K562 (cell line): ENCODE results near the gene PRRC2B. TPM values are rescaled to one million over a fixed set of nuclear protein-coding genes. Genes with fewer than 3 reads are reported as not detected.

Experiments used
- ATAC-seq: fragments of 200-7000 bp; cut with Tn5 transposase; 3 replicates; pipeline ENCODE4 v1.9.1; 2020; ENCODE audit warnings: moderate library complexity
- BruUV-seq: library from RNA; stranded (reverse); fragments of 400-500 nt; replicated peaks from 2 replicates; lab custom pipeline; 2021; lab: Mats Ljungman, UMichigan
- CTCF ChIA-PET: fragments of 300-600 bp; formaldehyde crosslinking; extraction: SDS; loops from one replicate; lab custom pipeline; 2021; ENCODE audit warnings: low intra/inter-chr PET ratio; lab: Yijun Ruan, JAX
- POLR2A ChIA-PET: fragments of 300-600, 350-650 bp; sonication (Branson Sonifier 250); formaldehyde crosslinking; extraction: SDS; loops from one replicate; lab custom pipeline; 2021; ENCODE audit warnings: antibody characterized with exemption, inconsistent platforms; lab: Yijun Ruan, JAX
- DNase-seq, 4 experiments: peaks; one replicate each; pipeline versions ENCODE4 v3.0.0 to v3.0.0-alpha.2; 2011 to 2018; ENCODE audit warnings: low spot score in 3 of 4, mixed read lengths in 3 of 4; ENCODE audit errors: extremely low read depth in 1 of 4
- FAIRE-seq: peaks from 2 replicates; lab custom pipeline; 2011; peaks lifted over from hg19 to GRCh38; lab: Jason Lieb, UNC
- H2AFZ ChIP-seq: 2 replicates; pipeline ENCODE4 v1.6.0; 2011; ENCODE audit warnings: low read depth, low read length, control low read depth, inconsistent platforms
- H3K27ac ChIP-seq: fragments of 200-600 bp; 3 replicates; pipeline ENCODE4 v1.8.0; 2011; ENCODE audit warnings: low read depth, mild to moderate bottlenecking, control low read depth, inconsistent platforms, low read length, moderate library complexity, mixed read lengths; ENCODE audit errors: extremely low read depth
- H3K27me3 ChIP-seq, 2 experiments: fragments of 300-600 bp in 1 of 2; 2 replicates in 1 of 2; 3 replicates in 1 of 2; pipeline versions ENCODE4 v1.6.0 to v1.8.0; 2011; ENCODE audit warnings: inconsistent platforms in 2 of 2, low read length in 2 of 2, mild to moderate bottlenecking in 1 of 2, mixed read lengths in 1 of 2, moderate library complexity in 1 of 2; ENCODE audit not compliant: control insufficient read depth in 2 of 2, insufficient read depth in 2 of 2
- H3K36me3 ChIP-seq: fragments of 300-600 bp; 3 replicates; pipeline ENCODE4 v1.8.0; 2011; ENCODE audit warnings: mild to moderate bottlenecking, low read length, inconsistent platforms; ENCODE audit not compliant: control insufficient read depth, insufficient read depth
- H3K4me1 ChIP-seq, 2 experiments: fragments of 200-600 bp in 1 of 2; replicated peaks in 1 of 2; 2 replicates in 1 of 2; 3 replicates in 1 of 2; pipeline versions ENCODE4 v1.5.1 to v1.8.0; 2011; ENCODE audit warnings: inconsistent platforms in 2 of 2, low read length in 2 of 2, mild to moderate bottlenecking in 1 of 2, mixed read lengths in 1 of 2, moderate library complexity in 1 of 2; ENCODE audit not compliant: control insufficient read depth in 2 of 2, insufficient read depth in 2 of 2
- H3K4me2 ChIP-seq: 2 replicates; pipeline ENCODE4 v1.6.1; 2011; ENCODE audit warnings: low read length, control low read depth, inconsistent platforms, mixed read lengths; ENCODE audit not compliant: insufficient read depth
- H3K4me3 ChIP-seq: fragments of 200-600 bp; sonication (generic), shearing (Covaris generic); 2 replicates; pipeline ENCODE4 v1.5.1; 2016; ENCODE audit warnings: control low read depth, inconsistent platforms
- H3K79me2 ChIP-seq: fragments of 200-600 bp; 3 replicates; pipeline ENCODE4 v1.8.0; 2011; ENCODE audit warnings: low read length, inconsistent platforms; ENCODE audit not compliant: control insufficient read depth, insufficient read depth
- H3K9ac ChIP-seq, 2 experiments: 2 replicates each; pipeline versions ENCODE4 v1.6.0 to v1.6.1; 2011; ENCODE audit warnings: low read depth in 2 of 2, low read length in 2 of 2, control low read depth in 1 of 2, inconsistent platforms in 1 of 2, mild to moderate bottlenecking in 1 of 2, mixed read lengths in 1 of 2; ENCODE audit not compliant: insufficient read depth in 1 of 2
- H3K9me1 ChIP-seq: one replicate; pipeline ENCODE4 v1.6.0; 2011; ENCODE audit warnings: inconsistent platforms, mild to moderate bottlenecking, low read length, moderate library complexity; ENCODE audit not compliant: control insufficient read depth, insufficient read depth
- H3K9me3 ChIP-seq: replicated peaks from 2 replicates; pipeline ENCODE4 v1.5.1; 2011; ENCODE audit warnings: low read depth, low read length, inconsistent platforms; ENCODE audit not compliant: control insufficient read depth, insufficient read depth
- H4K20me1 ChIP-seq: replicated peaks from 2 replicates; pipeline ENCODE4 v1.6.1; 2011; ENCODE audit warnings: low read length, inconsistent platforms, mixed read lengths; ENCODE audit not compliant: control insufficient read depth, insufficient read depth
- CHD4 ChIP-seq: fragments of 200-600 bp; sonication (generic); IDR thresholded peaks from 3 replicates; pipeline ENCODE4 v1.6.1; 2012; ENCODE audit warnings: low read depth, mild to moderate bottlenecking, mixed read lengths, low read length, inconsistent platforms; ENCODE audit not compliant: insufficient read depth, insufficient replicate concordance, poor library complexity, severe bottlenecking
- CSDE1 ChIP-seq, 2 experiments: fragments of 450-650 bp; IDR thresholded peaks; 2 replicates each; pipeline ENCODE4 v1.6.1; 2016; ENCODE audit warnings: mild to moderate bottlenecking in 1 of 2
- HLTF ChIP-seq: fragments of 450-650 bp; IDR thresholded peaks from 2 replicates; pipeline ENCODE4 v1.6.1; 2016
- NFE2L1 ChIP-seq: fragments of 450-650 bp; IDR thresholded peaks from 2 replicates; pipeline ENCODE4 v1.6.1; 2016; ENCODE audit warnings: missing genetic modification characterization, low read depth, mild to moderate bottlenecking, missing compliant biosample characterization, moderate library complexity, borderline replicate concordance
- PML ChIP-seq: IDR thresholded peaks from 2 replicates; pipeline ENCODE4 v1.6.1; 2012; ENCODE audit warnings: low read length, inconsistent platforms
- POU5F1 ChIP-seq: fragments of 150-350 bp; IDR thresholded peaks from 2 replicates; pipeline ENCODE4 v1.6.1; 2014; ENCODE audit warnings: borderline replicate concordance, low read length, low read depth, mild to moderate bottlenecking; ENCODE audit not compliant: partially characterized antibody
- RBM39 ChIP-seq: fragments of 200-400 bp; formaldehyde crosslinking; optimal IDR thresholded peaks from 2 replicates; pipeline ENCODE3; 2018; ENCODE audit warnings: low read depth, low read length
- SPI1 ChIP-seq: IDR thresholded peaks from 2 replicates; pipeline ENCODE4 v1.6.1; 2011; ENCODE audit warnings: low read depth, low read length, control low read depth, borderline replicate concordance
- TCFL5 ChIP-seq: fragments of 250-450 bp; sonication (Bioruptor Pico); conservative IDR thresholded peaks from 2 replicates; pipeline ENCODE4 v1.6.1; 2021; ENCODE audit warnings: mild to moderate bottlenecking, moderate library complexity, matching md5 sums
- ZNF165 ChIP-seq: fragments of 250-450 bp; sonication (Bioruptor Pico); IDR thresholded peaks from 2 replicates; pipeline ENCODE4 v1.4.0; 2020; ENCODE audit warnings: borderline replicate concordance
- ZNF354B ChIP-seq: fragments of 250-450 bp; sonication (Bioruptor Pico); IDR thresholded peaks from 2 replicates; pipeline ENCODE4 v1.4.0; 2020
- ZNF830 ChIP-seq: fragments of 250-450 bp; sonication (Bioruptor Pico); IDR thresholded peaks from 2 replicates; pipeline ENCODE4 v1.5.0; 2021; ENCODE audit warnings: mild to moderate bottlenecking
- WGBS: fragments of 100-300 bp; shearing (Covaris generic); methylation state at CpG from one replicate; pipeline ENCODE4 v1.1.6; 2016; ENCODE audit warnings: low coverage, mixed read lengths; ENCODE audit not compliant: insufficient coverage; ENCODE audit errors: missing lambda C conversion rate; 5-methylcytosine and 5-hydroxymethylcytosine counted together
- in situ Hi-C: fragments of 300-500 bp; cut with MboI; formaldehyde crosslinking; loops from 4 replicates; pipeline ENCODE4 v1.15.0; 2018; ENCODE audit warnings: inconsistent platforms, mixed read lengths
- intact Hi-C: fragments of 100-400 bp; cut with micrococcal nuclease; formaldehyde crosslinking; loops from 2 replicates; pipeline ENCODE4 v1.14.2; 2022
- polyA plus RNA-seq, 8 experiments: library from polyadenylated mRNA; depleted of rRNA in 4 of 8; stranded (reverse) in 5 of 8; unstranded in 3 of 8; fragments of >200 nt; fragmentation: Nextera tagmentation in 2 of 8; fragmentation: Illumina TruSeq in 1 of 8; extraction: Ambion mirVana in 2 of 8; extraction: Trizol in 1 of 8; gene quantifications; 2 replicates each; pipeline versions ENCODE4 v1.2.1 to v1.2.3, GENCODE V29; 2011 to 2014; ENCODE audit warnings: inconsistent platforms in 1 of 8, missing spikeins in 1 of 8
- total RNA-seq, 7 experiments: library from RNA; depleted of rRNA in 6 of 7; stranded (reverse); fragments of >200 nt in 6 of 7; fragmentation: Illumina TruSeq in 2 of 7; extraction: Trizol in 2 of 7; gene quantifications; 2 replicates each; pipeline versions ENCODE4 v1.2.1 to v1.2.3, GENCODE V29; 2011 to 2021; ENCODE audit warnings: low replicate concordance in 1 of 7
- TF ChIP-seq, protein P1 (sequence below): sonication (generic); formaldehyde crosslinking; IDR thresholded peaks from 2 replicates; pipeline ENCODE4 v1.4.0; 2020; ENCODE audit warnings: mild to moderate bottlenecking, missing genetic modification reagents
- TF ChIP-seq, protein P2 (sequence below): fragments of 450-650 bp; formaldehyde crosslinking; IDR thresholded peaks from 2 replicates; pipeline ENCODE4 v1.4.0; 2022; ENCODE audit warnings: missing genetic modification characterization
- TF ChIP-seq, protein P3 (sequence below): IDR thresholded peaks from 2 replicates; pipeline ENCODE4 v1.6.1; 2012; ENCODE audit warnings: low read depth, low read length, improper control_type of control experiment, borderline replicate concordance
- TF ChIP-seq, protein P4 (sequence below): fragments of 200-800 bp; sonication (Bioruptor generic); IDR thresholded peaks from 2 replicates; pipeline ENCODE4 v1.6.1; 2017; ENCODE audit warnings: missing genetic modification characterization, missing compliant biosample characterization

The PRRC2B gene
- total and polyA plus RNA-seq, 9 of the 15 experiments (the other 6 are each of a cell fraction or from before 2014, with no cell fraction given): 0.34 to 125 (median 30.9) TPM

DNA sequence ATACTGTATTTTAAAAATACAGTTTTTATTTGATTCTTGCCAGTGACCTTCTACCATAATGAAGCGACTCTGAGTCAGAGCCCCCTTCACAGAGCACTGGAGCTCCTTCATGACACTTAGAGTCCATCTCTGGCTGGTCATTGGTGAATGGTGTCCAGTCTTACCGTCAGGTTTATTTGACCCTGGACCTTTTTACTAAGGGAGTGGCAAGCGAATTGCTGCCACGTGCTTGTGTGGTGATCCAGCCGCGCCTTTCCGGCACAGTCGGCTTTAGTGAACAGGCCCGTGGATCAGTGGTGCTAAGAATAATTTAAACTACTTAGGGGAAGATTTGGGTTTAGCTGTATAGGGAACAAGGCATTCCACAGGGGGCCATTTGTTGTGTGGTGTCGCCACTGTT lies 48.5 kb downstream of the PRRC2B start:
- no peak overlapping the region for H3K27ac ChIP-seq
- no peak overlapping the region for H2AFZ ChIP-seq
- FAIRE-seq (no peak), DNase-seq (no peak), ATAC-seq (no peak)
- no peaks in the 10 kb centered on the region for H3K9me1 ChIP-seq
- no peaks in the 10 kb centered on the region; the same call in none of the 2 replicates for H4K20me1 ChIP-seq
- no peaks in the 10 kb centered on the region for H3K4me1 ChIP-seq
- POLR2A ChIA-PET: no interaction called here
- CTCF ChIA-PET: no interaction called here
- no peaks in the 10 kb centered on the region for H3K79me2 ChIP-seq
- intact Hi-C loops: no loop called here
- no peaks in the 10 kb centered on the region for H3K9me3 ChIP-seq
- no peaks in the 10 kb centered on the region for H3K27me3 ChIP-seq
- H3K9ac ChIP-seq: no peak overlapping the region
- H3K4me3 ChIP-seq: no peak overlapping the region
- WGBS: 83% methylated on average over 10 of the region's 10 CpGs
- in situ Hi-C loops: no loop called here
- no TSS peak for BruUV-seq
- H3K4me2 ChIP-seq: no peak overlapping the region
- peaks cover 92% of the 10 kb centered on the region for H3K36me3 ChIP-seq
- TF ChIP-seq, protein P1, sequence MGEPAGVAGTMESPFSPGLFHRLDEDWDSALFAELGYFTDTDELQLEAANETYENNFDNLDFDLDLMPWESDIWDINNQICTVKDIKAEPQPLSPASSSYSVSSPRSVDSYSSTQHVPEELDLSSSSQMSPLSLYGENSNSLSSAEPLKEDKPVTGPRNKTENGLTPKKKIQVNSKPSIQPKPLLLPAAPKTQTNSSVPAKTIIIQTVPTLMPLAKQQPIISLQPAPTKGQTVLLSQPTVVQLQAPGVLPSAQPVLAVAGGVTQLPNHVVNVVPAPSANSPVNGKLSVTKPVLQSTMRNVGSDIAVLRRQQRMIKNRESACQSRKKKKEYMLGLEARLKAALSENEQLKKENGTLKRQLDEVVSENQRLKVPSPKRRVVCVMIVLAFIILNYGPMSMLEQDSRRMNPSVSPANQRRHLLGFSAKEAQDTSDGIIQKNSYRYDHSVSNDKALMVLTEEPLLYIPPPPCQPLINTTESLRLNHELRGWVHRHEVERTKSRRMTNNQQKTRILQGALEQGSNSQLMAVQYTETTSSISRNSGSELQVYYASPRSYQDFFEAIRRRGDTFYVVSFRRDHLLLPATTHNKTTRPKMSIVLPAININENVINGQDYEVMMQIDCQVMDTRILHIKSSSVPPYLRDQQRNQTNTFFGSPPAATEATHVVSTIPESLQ (CRISPR knock-in tag): no peak
- TF ChIP-seq RBM39 (no peak), NFE2L1 (tag) (no peak), CHD4 (no peak), SPI1 (no peak), ZNF354B (CRISPR knock-in tag) (no peak), ZNF165 (CRISPR knock-in tag) (no peak), CSDE1 (IDR thresholded peaks at IDR 0.05) (no peak), ZNF830 (CRISPR knock-in tag) (no peak), TCFL5 (no peak), PML (no peak), POU5F1 (no peak), HLTF (no peak)
- TF ChIP-seq, protein P2, sequence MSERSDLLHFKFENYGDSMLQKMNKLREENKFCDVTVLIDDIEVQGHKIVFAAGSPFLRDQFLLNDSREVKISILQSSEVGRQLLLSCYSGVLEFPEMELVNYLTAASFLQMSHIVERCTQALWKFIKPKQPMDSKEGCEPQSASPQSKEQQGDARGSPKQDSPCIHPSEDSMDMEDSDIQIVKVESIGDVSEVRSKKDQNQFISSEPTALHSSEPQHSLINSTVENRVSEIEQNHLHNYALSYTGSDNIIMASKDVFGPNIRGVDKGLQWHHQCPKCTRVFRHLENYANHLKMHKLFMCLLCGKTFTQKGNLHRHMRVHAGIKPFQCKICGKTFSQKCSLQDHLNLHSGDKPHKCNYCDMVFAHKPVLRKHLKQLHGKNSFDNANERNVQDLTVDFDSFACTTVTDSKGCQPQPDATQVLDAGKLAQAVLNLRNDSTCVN (CRISPR knock-in tag): no peak
- TF ChIP-seq, protein P3, sequence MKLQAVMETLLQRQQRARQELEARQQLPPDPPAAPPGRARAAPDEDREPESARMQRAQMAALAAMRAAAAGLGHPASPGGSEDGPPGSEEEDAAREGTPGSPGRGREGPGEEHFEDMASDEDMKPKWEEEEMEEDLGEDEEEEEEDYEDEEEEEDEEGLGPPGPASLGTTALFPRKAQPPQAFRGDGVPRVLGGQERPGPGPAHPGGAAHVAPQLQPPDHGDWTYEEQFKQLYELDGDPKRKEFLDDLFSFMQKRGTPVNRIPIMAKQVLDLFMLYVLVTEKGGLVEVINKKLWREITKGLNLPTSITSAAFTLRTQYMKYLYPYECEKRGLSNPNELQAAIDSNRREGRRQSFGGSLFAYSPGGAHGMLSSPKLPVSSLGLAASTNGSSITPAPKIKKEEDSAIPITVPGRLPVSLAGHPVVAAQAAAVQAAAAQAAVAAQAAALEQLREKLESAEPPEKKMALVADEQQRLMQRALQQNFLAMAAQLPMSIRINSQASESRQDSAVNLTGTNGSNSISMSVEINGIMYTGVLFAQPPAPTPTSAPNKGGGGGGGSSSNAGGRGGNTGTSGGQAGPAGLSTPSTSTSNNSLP: no peak
- TF ChIP-seq, protein P4, sequence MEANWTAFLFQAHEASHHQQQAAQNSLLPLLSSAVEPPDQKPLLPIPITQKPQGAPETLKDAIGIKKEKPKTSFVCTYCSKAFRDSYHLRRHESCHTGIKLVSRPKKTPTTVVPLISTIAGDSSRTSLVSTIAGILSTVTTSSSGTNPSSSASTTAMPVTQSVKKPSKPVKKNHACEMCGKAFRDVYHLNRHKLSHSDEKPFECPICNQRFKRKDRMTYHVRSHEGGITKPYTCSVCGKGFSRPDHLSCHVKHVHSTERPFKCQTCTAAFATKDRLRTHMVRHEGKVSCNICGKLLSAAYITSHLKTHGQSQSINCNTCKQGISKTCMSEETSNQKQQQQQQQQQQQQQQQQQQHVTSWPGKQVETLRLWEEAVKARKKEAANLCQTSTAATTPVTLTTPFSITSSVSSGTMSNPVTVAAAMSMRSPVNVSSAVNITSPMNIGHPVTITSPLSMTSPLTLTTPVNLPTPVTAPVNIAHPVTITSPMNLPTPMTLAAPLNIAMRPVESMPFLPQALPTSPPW (CRISPR knock-in tag): no peak
